HCT116 (cell line): ENCODE data around the gene TIRAP. TPM values are rescaled to one million over a fixed set of nuclear protein-coding genes. Genes with fewer than 3 reads are reported as not detected.
A peak's percentile ranks its signal among the peaks of the same experiment; 100 is the strongest.

ENCODE experiments used
- ATAC-seq: fragments of 200-7000 bp; cut with Tn5 transposase; 2 replicates; pipeline ENCODE4 v1.9.1; 2020; ENCODE audit warnings: mild to moderate bottlenecking, moderate library complexity
- BruUV-seq: library from RNA; stranded (reverse); fragments of 400-500 nt; replicated peaks from 2 replicates; lab custom pipeline; 2021; lab: Mats Ljungman, UMichigan
- CTCF ChIA-PET: fragments of 300-600 bp; sonication (Branson Sonifier 250); formaldehyde crosslinking; loops from one replicate; lab custom pipeline; 2021; ENCODE audit warnings: antibody characterized with exemption; lab: Charles Lee
- POLR2A ChIA-PET: fragments of 300-600, 350-600 bp; sonication (Branson Sonifier 250); formaldehyde crosslinking; loops from one replicate; lab custom pipeline; 2021; ENCODE audit warnings: antibody characterized with exemption; lab: Charles Lee
- RAD21 ChIA-PET, 2 experiments: fragments of 300-600 bp; sonication (Branson Sonifier 250); formaldehyde crosslinking; loops; one replicate each; lab custom pipeline; 2023; ENCODE audit warnings: low total read pairs in 2 of 2; ENCODE audit not compliant: uncharacterized antibody in 2 of 2, unreplicated experiment in 2 of 2, low non-redundant PET in 1 of 2; lab: Charles Lee
- DNase-seq: peaks from one replicate; pipeline ENCODE4 v3.0.0-alpha.2; 2010; ENCODE audit warnings: low read depth, low spot score
- H2AFZ ChIP-seq: fragments of 200-600 bp; shearing (Covaris generic), sonication (generic); 2 replicates; pipeline ENCODE4 v1.6.1; 2017; ENCODE audit warnings: low read depth, mixed run types, mixed read lengths, antibody characterized with exemption, low read length; ENCODE audit not compliant: poor library complexity, severe bottlenecking
- H3K27ac ChIP-seq: 2 replicates; pipeline ENCODE4 v1.5.1; 2012; ENCODE audit warnings: low read depth, low read length
- H3K27me3 ChIP-seq: fragments of 200-600 bp; sonication (generic); 2 replicates; pipeline ENCODE4 v1.6.1; 2016; ENCODE audit warnings: mixed run types, low read length, mixed read lengths; ENCODE audit not compliant: insufficient read depth
- H3K36me3 ChIP-seq, 2 experiments: fragments of 200-500 bp in 1 of 2; fragments of 200-600 bp in 1 of 2; sonication (Bioruptor generic) in 1 of 2; sonication (generic) in 1 of 2; 2 replicates each; pipeline versions ENCODE4 v1.5.1 to v1.6.1; 2014 to 2016; ENCODE audit warnings: low read length in 2 of 2, inconsistent platforms in 1 of 2, mixed read lengths in 1 of 2, mixed run types in 1 of 2; ENCODE audit not compliant: insufficient read depth in 2 of 2, control insufficient read depth in 1 of 2
- H3K4me1 ChIP-seq, 2 experiments: fragments of 200-600 bp in 1 of 2; sonication (generic) in 1 of 2; 2 replicates each; pipeline versions ENCODE4 v1.5.1 to v1.6.1; 2012 to 2017; ENCODE audit warnings: low read length in 2 of 2, inconsistent platforms in 1 of 2, mild to moderate bottlenecking in 1 of 2, mixed read lengths in 1 of 2, mixed run types in 1 of 2, moderate library complexity in 1 of 2; ENCODE audit not compliant: insufficient read depth in 2 of 2, control insufficient read depth in 1 of 2
- H3K4me2 ChIP-seq: fragments of 200-600 bp; sonication (generic); 2 replicates; pipeline ENCODE4 v1.6.1; 2017; ENCODE audit warnings: mixed run types, low read length, mixed read lengths
- H3K4me3 ChIP-seq, 2 experiments: fragments of 200-600 bp in 1 of 2; sonication (generic) in 1 of 2; replicated peaks in 1 of 2; 2 replicates each; pipeline ENCODE4 v1.5.1; 2011 to 2016; ENCODE audit warnings: low read length in 2 of 2, control low read depth in 1 of 2, low read depth in 1 of 2, mild to moderate bottlenecking in 1 of 2, mixed read lengths in 1 of 2, mixed run types in 1 of 2
- H3K79me2 ChIP-seq: fragments of 200-600 bp; sonication (generic); 2 replicates; pipeline ENCODE4 v1.6.1; 2017; ENCODE audit warnings: mild to moderate bottlenecking, mixed run types, low read length, moderate library complexity, mixed read lengths; ENCODE audit not compliant: insufficient read depth
- H3K9ac ChIP-seq: fragments of 200-600 bp; sonication (generic); 2 replicates; pipeline ENCODE4 v1.6.1; 2016; ENCODE audit warnings: low read length, mixed read lengths
- H3K9me2 ChIP-seq: fragments of 200-600 bp; sonication (generic), shearing (Covaris generic); 2 replicates; pipeline ENCODE4 v1.6.1; 2017; ENCODE audit warnings: mixed run types, mild to moderate bottlenecking, moderate library complexity; ENCODE audit not compliant: insufficient read depth
- H3K9me3 ChIP-seq, 2 experiments: fragments of 200-500 bp in 1 of 2; fragments of 200-600 bp in 1 of 2; sonication (Bioruptor generic) in 1 of 2; sonication (generic) in 1 of 2; 2 replicates each; pipeline ENCODE4 v1.6.1; 2014 to 2017; ENCODE audit warnings: low read length in 2 of 2, mixed read lengths in 2 of 2, inconsistent platforms in 1 of 2, low read depth in 1 of 2, mild to moderate bottlenecking in 1 of 2, mixed run types in 1 of 2, moderate library complexity in 1 of 2; ENCODE audit not compliant: control insufficient read depth in 1 of 2, insufficient read depth in 1 of 2
- H4K20me1 ChIP-seq: fragments of 200-600 bp; sonication (generic), shearing (Covaris generic); 2 replicates; pipeline ENCODE4 v1.6.1; 2017; ENCODE audit warnings: mixed run types, mild to moderate bottlenecking, moderate library complexity; ENCODE audit not compliant: insufficient read depth
- CBX3 ChIP-seq: IDR thresholded peaks from 2 replicates; pipeline ENCODE4 v1.6.1; 2012; ENCODE audit warnings: low read depth
- CEBPB ChIP-seq: IDR thresholded peaks from 2 replicates; pipeline ENCODE4 v1.6.1; 2012; ENCODE audit warnings: low read depth
- CTCF ChIP-seq, 3 experiments: fragments of 200-600 bp in 1 of 3; sonication (generic) in 1 of 3; IDR thresholded peaks in 2 of 3; conservative IDR thresholded peaks in 1 of 3; 2 replicates each; pipeline ENCODE4 v1.5.1; 2012 to 2017; ENCODE audit warnings: low read depth in 2 of 3, low read length in 2 of 3, antibody characterized with exemption in 1 of 3, borderline replicate concordance in 1 of 3, control low read depth in 1 of 3, mild to moderate bottlenecking in 1 of 3, mixed read lengths in 1 of 3, mixed run types in 1 of 3, moderate library complexity in 1 of 3; ENCODE audit not compliant: insufficient read depth in 1 of 3
- ELF1 ChIP-seq: IDR thresholded peaks from 2 replicates; pipeline ENCODE4 v1.6.1; 2012; ENCODE audit warnings: low read depth, borderline replicate concordance
- EZH2 ChIP-seq: fragments of 200-600 bp; sonication (generic); IDR thresholded peaks from 2 replicates; pipeline ENCODE4 v1.6.1; 2017; ENCODE audit warnings: antibody characterized with exemption, mixed run types
- FOSL1 ChIP-seq: IDR thresholded peaks from 2 replicates; pipeline ENCODE4 v1.6.1; 2012; ENCODE audit warnings: low read depth
- MAX ChIP-seq: IDR thresholded peaks from 2 replicates; pipeline ENCODE4 v1.6.1; 2012
- REST ChIP-seq: IDR thresholded peaks from 2 replicates; pipeline ENCODE4 v1.6.1; 2012; ENCODE audit warnings: low read depth
- SIN3A ChIP-seq: IDR thresholded peaks from 2 replicates; pipeline ENCODE4 v1.6.1; 2012; ENCODE audit warnings: low read depth
- SRF ChIP-seq: IDR thresholded peaks from 2 replicates; pipeline ENCODE4 v1.6.1; 2012; ENCODE audit warnings: low read depth
- TCF7L2 ChIP-seq: IDR thresholded peaks from 2 replicates; pipeline ENCODE4 v1.7.0; 2011; ENCODE audit warnings: borderline replicate concordance, inconsistent platforms; ENCODE audit not compliant: insufficient read depth, insufficient read length; ENCODE audit errors: extremely low read depth
- YY1 ChIP-seq: IDR thresholded peaks from 2 replicates; pipeline ENCODE4 v1.6.1; 2011; ENCODE audit warnings: low read length, low read depth, moderate library complexity, mild to moderate bottlenecking; ENCODE audit not compliant: insufficient replicate concordance; ENCODE audit errors: extremely low read depth
- ZFX ChIP-seq: fragments of 450-650 bp; IDR thresholded peaks from 2 replicates; pipeline ENCODE4 v1.6.1; 2017
- intact Hi-C: fragments of 100-400 bp; cut with micrococcal nuclease; formaldehyde crosslinking; loops from 2 replicates; pipeline ENCODE4 v1.10.0; 2022
- total RNA-seq: library from RNA; stranded (reverse); gene quantifications from one replicate; pipeline ENCODE4 v1.2.1, GENCODE V29; 2021; ENCODE audit not compliant: unreplicated experiment
- TF ChIP-seq, protein P1 (sequence below): IDR thresholded peaks from 2 replicates; pipeline ENCODE4 v1.6.1; 2011; ENCODE audit warnings: mild to moderate bottlenecking, low read length, moderate library complexity; ENCODE audit not compliant: insufficient replicate concordance; ENCODE audit errors: extremely low read depth

Gene TIRAP
- total RNA-seq, 1 experiment from 2014 or later = 10.8 TPM

- no peaks in the 10 kb centered on the region for H3K79me2 ChIP-seq
- TF ChIP-seq REST (no peak), YY1 (no peak), CBX3 (no peak), CTCF (IDR thresholded peaks at IDR 0.05 in 2 of 3, conservative IDR thresholded peaks at IDR 0.05 in 1 of 3; ENCODE audit: borderline replicate concordance in 1 of 3, insufficient read depth in 1 of 3, low read depth in 2 of 3, low read length in 2 of 3) (no peak), SIN3A (no peak), ELF1 (no peak), CEBPB (no peak), TCF7L2 (no peak), EZH2 (no peak), ZFX (no peak), FOSL1 (no peak), MAX (no peak), SRF (no peak)
- TF ChIP-seq, protein P1, sequence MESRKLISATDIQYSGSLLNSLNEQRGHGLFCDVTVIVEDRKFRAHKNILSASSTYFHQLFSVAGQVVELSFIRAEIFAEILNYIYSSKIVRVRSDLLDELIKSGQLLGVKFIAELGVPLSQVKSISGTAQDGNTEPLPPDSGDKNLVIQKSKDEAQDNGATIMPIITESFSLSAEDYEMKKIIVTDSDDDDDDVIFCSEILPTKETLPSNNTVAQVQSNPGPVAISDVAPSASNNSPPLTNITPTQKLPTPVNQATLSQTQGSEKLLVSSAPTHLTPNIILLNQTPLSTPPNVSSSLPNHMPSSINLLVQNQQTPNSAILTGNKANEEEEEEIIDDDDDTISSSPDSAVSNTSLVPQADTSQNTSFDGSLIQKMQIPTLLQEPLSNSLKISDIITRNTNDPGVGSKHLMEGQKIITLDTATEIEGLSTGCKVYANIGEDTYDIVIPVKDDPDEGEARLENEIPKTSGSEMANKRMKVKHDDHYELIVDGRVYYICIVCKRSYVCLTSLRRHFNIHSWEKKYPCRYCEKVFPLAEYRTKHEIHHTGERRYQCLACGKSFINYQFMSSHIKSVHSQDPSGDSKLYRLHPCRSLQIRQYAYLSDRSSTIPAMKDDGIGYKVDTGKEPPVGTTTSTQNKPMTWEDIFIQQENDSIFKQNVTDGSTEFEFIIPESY = no peak
- TF ChIP-seq, all 23 proteins: peak for 0
- H3K27ac ChIP-seq = no peak overlapping the region
- H3K9me3 ChIP-seq = no peaks in the 10 kb centered on the region
- ChIA-PET RAD21 (no interaction called here), CTCF (no interaction called here), POLR2A (no interaction called here)
- intact Hi-C loops = no loop called here
- no peaks in the 10 kb centered on the region for H3K9me2 ChIP-seq
- H3K4me2 ChIP-seq = peak overlapping the region; percentile 36
- ATAC-seq (no peak; the same call in 1 of the 2 replicates), DNase-seq (no peak)
- H4K20me1 ChIP-seq = no peaks in the 10 kb centered on the region
- peaks cover 27 to 35% of the 10 kb centered on the region in 2 experiments for H3K4me1 ChIP-seq
- H2AFZ ChIP-seq = no peak overlapping the region
- no peaks in the 10 kb centered on the region for H3K36me3 ChIP-seq
- H3K9ac ChIP-seq = no peak overlapping the region
- no peak overlapping the region for H3K4me3 ChIP-seq
- no TSS peak for BruUV-seq
- no peaks in the 10 kb centered on the region for H3K27me3 ChIP-seq
These were observed 57.1 kb downstream of the TIRAP start for GRCh38 chr11:126339863-126340434.
